HEK293 (cell line): ENCODE data around the gene ANXA8.
"Not testable (repeated sequence)": the region's sequence is repeated elsewhere in the genome, so short reads cannot be mapped to it uniquely, and the experiment has no call there.

ENCODE experiments used
- CTCF ChIP-seq: fragments of 450-650 bp; formaldehyde crosslinking; IDR thresholded peaks from 2 replicates; pipeline ENCODE4 v1.5.1; 2016; ENCODE audit warnings: missing biosample characterization, missing genetic modification characterization
- ZNF10 ChIP-seq: fragments of 450-650 bp; formaldehyde crosslinking; IDR thresholded peaks from 2 replicates; pipeline ENCODE4 v1.5.1; 2017; ENCODE audit warnings: missing biosample characterization, missing genetic modification characterization
- ZNF561 ChIP-seq: fragments of 450-650 bp; IDR thresholded peaks from 2 replicates; pipeline ENCODE4 v1.5.1; 2018; ENCODE audit warnings: missing biosample characterization, missing genetic modification characterization, borderline replicate concordance
- ZNF654 ChIP-seq: fragments of 450-650 bp; formaldehyde crosslinking; IDR thresholded peaks from 2 replicates; pipeline ENCODE4 v1.5.1; 2016; ENCODE audit warnings: low read depth, missing biosample characterization, missing genetic modification characterization

DNA sequence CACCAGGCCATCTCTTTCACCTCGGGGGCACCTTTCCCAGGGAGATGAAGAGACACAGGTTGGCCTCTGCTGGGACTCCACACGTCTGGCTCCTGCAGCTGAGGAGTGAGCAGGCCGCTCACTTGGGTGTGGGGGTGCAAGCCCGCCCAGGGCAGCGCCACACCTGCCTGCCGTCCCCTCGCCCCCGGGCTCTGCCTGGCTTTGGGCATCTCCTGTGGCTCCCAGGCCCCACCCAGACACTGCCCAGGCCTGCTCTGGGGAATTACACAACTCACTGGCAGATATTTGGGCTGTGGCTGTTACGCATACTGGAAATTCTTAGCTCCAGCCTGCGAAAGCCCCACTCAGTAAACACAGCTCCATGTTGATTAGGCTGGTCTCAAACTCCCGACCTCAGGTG is at the start of gene ANXA8:
- not testable (repeated sequence) for TF ChIP-seq ZNF10 (tag by site-specific recombination); ZNF561; CTCF (tag by site-specific recombination); ZNF654 (tag by site-specific recombination)
